Measurements from ENCODE around the gene C14orf93.

GRCh38 chr14:22984959-22985658 is 24.8 kb downstream of the C14orf93 start:
- TF ChIP-seq CTCF (IDR thresholded peaks at IDR 0.05) (no peak), POLR2A (IDR thresholded peaks at IDR 0.05) (no peak)
